A549 (cell line): ENCODE data around the gene MRPL23. TPM values are rescaled to one million over a fixed set of nuclear protein-coding genes. Genes with fewer than 3 reads are reported as not detected.

Source experiments
- ATAC-seq, 2 experiments: fragments of 200-7000 bp in 1 of 2; fragments of >200 bp in 1 of 2; cut with Nextera tagmentation in 1 of 2; cut with Tn5 transposase in 1 of 2; 3 replicates each; pipeline versions ENCODE4 v1.8.0 to v1.9.1; 2018 to 2020; ENCODE audit warnings: mild to moderate bottlenecking in 1 of 2, moderate library complexity in 1 of 2
- CTCF ChIA-PET: fragments of 300-600 bp; sonication (Branson Sonifier 250); formaldehyde crosslinking; extraction: SDS; loops from one replicate; lab custom pipeline; 2021; ENCODE audit warnings: antibody characterized with exemption, inconsistent platforms; lab: Yijun Ruan, JAX
- POLR2A ChIA-PET: fragments of 350-600 bp; formaldehyde crosslinking; extraction: SDS; loops from one replicate; lab custom pipeline; 2021; ENCODE audit warnings: antibody characterized with exemption, inconsistent platforms; lab: Yijun Ruan, JAX
- DNase-seq, 2 experiments: peaks; one replicate each; pipeline versions ENCODE4 v3.0.0 to v3.0.0-alpha.2; 2011 to 2016; ENCODE audit warnings: low read depth in 1 of 2, low spot score in 1 of 2
- FAIRE-seq: peaks from 2 replicates; lab custom pipeline; 2011; peaks lifted over from hg19 to GRCh38; lab: Jason Lieb, UNC
- H3K27ac ChIP-seq, 2 experiments: fragments of >200 bp; sonication (Bioruptor Twin); formaldehyde crosslinking; 3 replicates each; pipeline ENCODE4 v1.5.1; 2016 to 2017
- H3K4me1 ChIP-seq: fragments of >200 bp; sonication (Bioruptor Twin); formaldehyde crosslinking; 3 replicates; pipeline ENCODE4 v1.6.1; 2016
- H3K4me2 ChIP-seq: fragments of >200 bp; sonication (Bioruptor Twin); formaldehyde crosslinking; 3 replicates; pipeline ENCODE4 v1.6.1; 2016
- H3K4me3 ChIP-seq: fragments of >200 bp; sonication (Bioruptor Twin); formaldehyde crosslinking; 3 replicates; pipeline ENCODE4 v1.5.1; 2016
- H3K9me3 ChIP-seq: fragments of >200 bp; sonication (Bioruptor Twin); formaldehyde crosslinking; 3 replicates; pipeline ENCODE4 v1.6.1; 2016
- BHLHE40 ChIP-seq: IDR thresholded peaks from 2 replicates; pipeline ENCODE4 v1.6.1; 2012; ENCODE audit warnings: low read depth, low read length, inconsistent platforms
- CTCF ChIP-seq: fragments of >200 bp; sonication (Bioruptor Twin); formaldehyde crosslinking; IDR thresholded peaks from 3 replicates; pipeline ENCODE4 v1.5.1; 2016
- EP300 ChIP-seq, 2 experiments: fragments of >200 bp; sonication (Bioruptor Twin); formaldehyde crosslinking; IDR thresholded peaks; 2 replicates in 1 of 2; 3 replicates in 1 of 2; pipeline ENCODE4 v1.6.1; 2016 to 2017
- FOSB ChIP-seq: fragments of 250-450 bp; sonication (Bioruptor Pico); IDR thresholded peaks from 2 replicates; pipeline ENCODE4 v1.5.0; 2020; ENCODE audit warnings: mild to moderate bottlenecking, moderate library complexity
- FOSL2 ChIP-seq, 2 experiments: fragments of 450-650 bp in 1 of 2; fragments of >200 bp in 1 of 2; sonication (Bioruptor Twin) in 1 of 2; formaldehyde crosslinking; IDR thresholded peaks; 2 replicates each; pipeline versions ENCODE4 v1.5.0 to v1.6.1; 2016 to 2020; ENCODE audit warnings: mild to moderate bottlenecking in 1 of 2, moderate library complexity in 1 of 2
- HDAC2 ChIP-seq: fragments of 200-600 bp; sonication (generic); IDR thresholded peaks from 2 replicates; pipeline ENCODE4 v1.6.1; 2016
- HMGXB4 ChIP-seq: fragments of 250-450 bp; sonication (Bioruptor Pico); IDR thresholded peaks from 2 replicates; pipeline ENCODE4 v1.5.0; 2021; ENCODE audit warnings: mild to moderate bottlenecking, moderate library complexity, borderline replicate concordance
- JUN ChIP-seq, 2 experiments: fragments of >200 bp; sonication (Bioruptor Twin); formaldehyde crosslinking; IDR thresholded peaks; 2 replicates in 1 of 2; 3 replicates in 1 of 2; pipeline ENCODE4 v1.6.1; 2016 to 2017
- KDM1A ChIP-seq: fragments of 200-600 bp; sonication (generic); IDR thresholded peaks from 2 replicates; pipeline ENCODE4 v1.6.1; 2016; ENCODE audit warnings: low read depth, mild to moderate bottlenecking
- MAZ ChIP-seq: fragments of 150-350 bp; IDR thresholded peaks from 2 replicates; pipeline ENCODE4 v1.6.1; 2014; ENCODE audit warnings: antibody characterized with exemption, low read depth, low read length, borderline replicate concordance
- MYC ChIP-seq: IDR thresholded peaks from 2 replicates; pipeline ENCODE4 v1.6.1; 2012; ENCODE audit warnings: mild to moderate bottlenecking, inconsistent platforms, low read length, improper control_type of control experiment, borderline replicate concordance
- NFE2L2 ChIP-seq: fragments of 150-350 bp; conservative IDR thresholded peaks from 2 replicates; pipeline ENCODE4 v1.6.1; 2014; ENCODE audit warnings: low read length
- NPAS2 ChIP-seq: fragments of 250-450 bp; sonication (Bioruptor Pico); IDR thresholded peaks from 2 replicates; pipeline ENCODE4 v1.8.0; 2022; ENCODE audit warnings: mild to moderate bottlenecking, moderate library complexity, borderline replicate concordance
- POLR2AphosphoS2 ChIP-seq: conservative IDR thresholded peaks from 2 replicates; pipeline ENCODE4 v1.6.1; 2012; ENCODE audit warnings: low read length, improper control_type of control experiment, inconsistent platforms
- ZSCAN20 ChIP-seq: fragments of 250-450 bp; sonication (Bioruptor Pico); IDR thresholded peaks from 2 replicates; pipeline ENCODE4 v1.8.0; 2022; ENCODE audit warnings: mild to moderate bottlenecking, moderate library complexity
- WGBS: methylation state at CpG from one replicate; pipeline ENCODE4 v1.1.6; 2017; ENCODE audit errors: missing lambda C conversion rate; 5-methylcytosine and 5-hydroxymethylcytosine counted together
- polyA plus RNA-seq, 4 experiments: library from polyadenylated mRNA; depleted of rRNA in 3 of 4; stranded (reverse); fragments of >200 nt; fragmentation: RNase III in 1 of 4; extraction: RNeasy Plus Mini Kit Qiagen cat#74134 plus additional on column Dnase treatment in 1 of 4; gene quantifications; 2 replicates in 3 of 4; 3 replicates in 1 of 4; pipeline ENCODE4 v1.2.3, GENCODE V29; 2011 to 2017
- TF ChIP-seq, protein P1 (sequence below): IDR thresholded peaks from 2 replicates; pipeline ENCODE4 v1.6.1; 2012; ENCODE audit warnings: low read depth, borderline replicate concordance
- TF ChIP-seq, protein P2 (sequence below): fragments of 150-350 bp; IDR thresholded peaks from 2 replicates; pipeline ENCODE4 v1.6.1; 2014; ENCODE audit warnings: low read depth, mild to moderate bottlenecking, low read length
- TF ChIP-seq, protein P3 (sequence below): fragments of >200 bp; sonication (Bioruptor Twin); formaldehyde crosslinking; IDR thresholded peaks from 3 replicates; pipeline ENCODE4 v1.6.1; 2016

Gene MRPL23
- polyA plus RNA-seq, 2 of the 4 experiments (the other 2 are of a cell fraction) = 77.7 to 160 TPM

GRCh38 chr11:1899686-1900085, 47.4 kb upstream of the MRPL23 start:
- no peak for ATAC-seq
- no peak for FAIRE-seq
- CTCF ChIA-PET = interaction anchor here (0.8 to 5.8 kb wide), 10 partner anchors 11 to 251 kb away, joined by 3 to 33 read pairs (median 6); partner anchors contain the start of gene MRPL23
- POLR2A ChIA-PET = interaction anchor here (0.6 kb wide), 1 partner anchor 290 kb away, joined by 5 read pairs; no protein-coding TSS in a partner anchor
- Histone ChIP-seq H3K9me3 (no peaks in the 10 kb centered on the region), H3K4me1 (no peaks in the 10 kb centered on the region), H3K4me2 (no peak overlapping the region), H3K27ac (no peak overlapping the region), H3K4me3 (no peak overlapping the region)
- TF ChIP-seq EP300 (IDR thresholded peaks at IDR 0.05) = no peak
- TF ChIP-seq, protein P1, sequence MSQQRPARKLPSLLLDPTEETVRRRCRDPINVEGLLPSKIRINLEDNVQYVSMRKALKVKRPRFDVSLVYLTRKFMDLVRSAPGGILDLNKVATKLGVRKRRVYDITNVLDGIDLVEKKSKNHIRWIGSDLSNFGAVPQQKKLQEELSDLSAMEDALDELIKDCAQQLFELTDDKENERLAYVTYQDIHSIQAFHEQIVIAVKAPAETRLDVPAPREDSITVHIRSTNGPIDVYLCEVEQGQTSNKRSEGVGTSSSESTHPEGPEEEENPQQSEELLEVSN = no peak
- no peak for TF ChIP-seq FOSB (CRISPR knock-in tag)
- no peak for TF ChIP-seq MYC
- no peak for DNase-seq
- WGBS = 48% methylated on average over 5 of the region's 5 CpGs

DNA sequence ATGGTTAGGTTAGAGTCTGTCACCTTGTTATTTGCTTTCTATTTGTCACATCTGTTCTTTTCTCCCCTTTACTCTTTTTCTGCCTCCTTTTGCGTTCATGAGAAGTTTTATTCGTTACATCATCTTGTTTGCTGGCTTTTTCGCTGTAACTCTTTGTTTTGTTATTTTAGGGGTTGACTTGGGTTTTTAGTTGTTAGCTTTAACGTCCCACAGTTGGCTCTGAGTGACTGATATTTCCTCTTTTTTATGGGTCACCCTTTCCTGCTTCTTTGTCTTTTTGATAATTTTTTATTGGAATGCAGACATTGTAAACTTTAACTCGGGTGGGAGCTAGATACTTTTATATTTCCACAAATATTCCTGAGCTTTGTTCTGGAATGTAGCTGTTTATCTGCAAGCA, 41.0 kb upstream of the MRPL23 start:
- TF ChIP-seq JUN (IDR thresholded peaks at IDR 0.05) = no peak
- TF ChIP-seq KDM1A = no peak
- ATAC-seq (no peak), DNase-seq (no peak), FAIRE-seq (no peak)
- ChIA-PET POLR2A (no interaction called here), CTCF (interaction anchor here (0.6 to 3.1 kb wide), 15 partner anchors 11 to 359 kb away, joined by 3 to 16 read pairs (median 3); partner anchors contain the start of gene TNNI2)
- 0 out of 3 replicates have a peak, but pooled peaks cover 2% of the 10 kb centered on the region for H3K4me1 ChIP-seq
- 18% methylated on average over 5 of the region's 5 CpGs for WGBS
- no peak overlapping the region for H3K4me2 ChIP-seq
- H3K4me3 ChIP-seq = no peak overlapping the region
- H3K9me3 ChIP-seq = no peaks in the 10 kb centered on the region
- H3K27ac ChIP-seq = no peak overlapping the region

GRCh38 chr11:1906611-1907423, 40.3 kb upstream of the MRPL23 start:
- ATAC-seq = peak in 1 of 2 experiments; percentile 8; a peak in 1 of 6 replicates
- TF ChIP-seq ZSCAN20 (CRISPR knock-in tag) (no peak), POLR2AphosphoS2 (no peak), HMGXB4 (CRISPR knock-in tag) (no peak), MYC (no peak), BHLHE40 (no peak), CTCF (no peak), EP300 (IDR thresholded peaks at IDR 0.05) (no peak), MAZ (no peak), NPAS2 (no peak), FOSL2 (IDR thresholded peaks at IDR 0.05) (no peak), FOSL2 (CRISPR knock-in tag; IDR thresholded peaks at IDR 0.05) (no peak), NFE2L2 (no peak), HDAC2 (no peak)
- TF ChIP-seq, protein P2, sequence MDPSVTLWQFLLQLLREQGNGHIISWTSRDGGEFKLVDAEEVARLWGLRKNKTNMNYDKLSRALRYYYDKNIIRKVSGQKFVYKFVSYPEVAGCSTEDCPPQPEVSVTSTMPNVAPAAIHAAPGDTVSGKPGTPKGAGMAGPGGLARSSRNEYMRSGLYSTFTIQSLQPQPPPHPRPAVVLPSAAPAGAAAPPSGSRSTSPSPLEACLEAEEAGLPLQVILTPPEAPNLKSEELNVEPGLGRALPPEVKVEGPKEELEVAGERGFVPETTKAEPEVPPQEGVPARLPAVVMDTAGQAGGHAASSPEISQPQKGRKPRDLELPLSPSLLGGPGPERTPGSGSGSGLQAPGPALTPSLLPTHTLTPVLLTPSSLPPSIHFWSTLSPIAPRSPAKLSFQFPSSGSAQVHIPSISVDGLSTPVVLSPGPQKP = no peak
- TF ChIP-seq, protein P3, sequence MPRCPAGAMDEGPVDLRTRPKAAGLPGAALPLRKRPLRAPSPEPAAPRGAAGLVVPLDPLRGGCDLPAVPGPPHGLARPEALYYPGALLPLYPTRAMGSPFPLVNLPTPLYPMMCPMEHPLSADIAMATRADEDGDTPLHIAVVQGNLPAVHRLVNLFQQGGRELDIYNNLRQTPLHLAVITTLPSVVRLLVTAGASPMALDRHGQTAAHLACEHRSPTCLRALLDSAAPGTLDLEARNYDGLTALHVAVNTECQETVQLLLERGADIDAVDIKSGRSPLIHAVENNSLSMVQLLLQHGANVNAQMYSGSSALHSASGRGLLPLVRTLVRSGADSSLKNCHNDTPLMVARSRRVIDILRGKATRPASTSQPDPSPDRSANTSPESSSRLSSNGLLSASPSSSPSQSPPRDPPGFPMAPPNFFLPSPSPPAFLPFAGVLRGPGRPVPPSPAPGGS = no peak
- no peaks in the 10 kb centered on the region for H3K9me3 ChIP-seq
- 62% methylated on average over 14 of the region's 14 CpGs for WGBS
- POLR2A ChIA-PET = no interaction called here
- CTCF ChIA-PET = interaction anchor here (0.6 to 1.6 kb wide), 17 partner anchors 12 to 360 kb away, joined by 3 to 6 read pairs (median 3); partner anchors contain the start of gene TNNI2
- H3K4me3 ChIP-seq = no peak overlapping the region
- no peak overlapping the region for H3K27ac ChIP-seq
- no peak overlapping the region for H3K4me2 ChIP-seq
- 0 out of 3 replicates have a peak, but pooled peaks cover 2% of the 10 kb centered on the region for H3K4me1 ChIP-seq
- no peak for DNase-seq
- no peak for FAIRE-seq
